Natural killer cell (primary cell): Measurements from ENCODE around the gene TULP4. TPM values are rescaled to one million over a fixed set of nuclear protein-coding genes. Genes with fewer than 3 reads are reported as not detected.

Source experiments
- ATAC-seq, 3 donors: fragments of 150-1000 bp in 2 of 3; fragments of 200-7000 bp in 1 of 3; cut with Tn5 transposase; 1 replicate in 1 of 3; 2 replicates in 2 of 3; pipeline ENCODE4 v1.10.0; 2021; ENCODE audit warnings: mild to moderate bottlenecking in 2 of 3, moderate library complexity in 2 of 3
- DNase-seq, 2 donors: peaks; one replicate each; pipeline versions ENCODE4 v3.0.0 to v3.0.0-alpha.2; 2013 to 2021; ENCODE audit warnings: mixed read lengths in 1 of 2
- H3K27ac ChIP-seq: one replicate; pipeline ENCODE4 v1.5.1; 2013; ENCODE audit warnings: mild to moderate bottlenecking, low read length
- H3K27me3 ChIP-seq: one replicate; pipeline ENCODE4 v1.6.1; 2013; ENCODE audit warnings: low read length; ENCODE audit not compliant: control insufficient read depth, insufficient read depth
- H3K36me3 ChIP-seq: one replicate; pipeline ENCODE4 v1.6.1; 2013; ENCODE audit warnings: low read length; ENCODE audit not compliant: control insufficient read depth, insufficient read depth
- H3K4me1 ChIP-seq: one replicate; pipeline ENCODE4 v1.6.1; 2013; ENCODE audit warnings: low read length; ENCODE audit not compliant: control insufficient read depth, insufficient read depth
- H3K4me3 ChIP-seq: one replicate; pipeline ENCODE4 v1.5.1; 2013; ENCODE audit warnings: low read length
- H3K9me3 ChIP-seq: one replicate; pipeline ENCODE4 v1.6.1; 2013; ENCODE audit warnings: low read length; ENCODE audit not compliant: control insufficient read depth, insufficient read depth
- H3K27ac Mint-ChIP-seq, 2 donors: one replicate each; pipeline ENCODE4 v1.8.0; 2022; ENCODE audit warnings: mild to moderate bottlenecking in 2 of 2, mixed read lengths in 2 of 2, moderate library complexity in 1 of 2
- H3K27me3 Mint-ChIP-seq, 2 donors: one replicate each; pipeline ENCODE4 v1.8.0; 2022; ENCODE audit warnings: low read depth in 2 of 2, mixed read lengths in 2 of 2
- H3K36me3 Mint-ChIP-seq: one replicate; pipeline ENCODE4 v1.8.0; 2022; ENCODE audit warnings: mixed read lengths
- H3K4me1 Mint-ChIP-seq, 2 donors: one replicate each; pipeline ENCODE4 v1.8.0; 2022; ENCODE audit warnings: mixed read lengths in 2 of 2
- H3K4me3 Mint-ChIP-seq: one replicate; pipeline ENCODE4 v1.8.0; 2022; ENCODE audit warnings: mild to moderate bottlenecking, moderate library complexity, mixed read lengths
- H3K9me3 Mint-ChIP-seq, 2 donors: one replicate each; pipeline ENCODE4 v1.8.0; 2022; ENCODE audit warnings: mixed read lengths in 2 of 2
- CTCF ChIP-seq: fragments of 200-600 bp; IDR thresholded peaks from one replicate; pipeline ENCODE4 v1.8.0; 2022; ENCODE audit warnings: antibody characterized with exemption
- WGBS: methylation state at CpG from one replicate; pipeline ENCODE4 v1.1.7; 2013; ENCODE audit warnings: missing lambda C conversion rate; ENCODE audit not compliant: insufficient coverage; 5-methylcytosine and 5-hydroxymethylcytosine counted together
- intact Hi-C: fragments of 100-400 bp; cut with micrococcal nuclease; formaldehyde crosslinking; loops from one replicate; pipeline ENCODE4 v1.14.2; 2022
- total RNA-seq, 4 donors: library from RNA; stranded (reverse); fragments of 120-200 nt in 1 of 4; gene quantifications; one replicate each; pipeline versions ENCODE4 v1.2.3 to v1.2.4, GENCODE V29; 2013 to 2022

The TULP4 gene
- total RNA-seq, 3 donors from 2014 or later (not counting 1 experiment from before 2014, with no cell fraction given) = 75.2 to 89.5 (median 88.3) TPM

- Histone ChIP-seq H3K27ac (no peak overlapping the region), H3K27me3 (no peaks in the 10 kb centered on the region), H3K4me3 (no peak overlapping the region), H3K36me3 (no peaks in the 10 kb centered on the region), H3K9me3 (peaks cover 4% of the 10 kb centered on the region), H3K4me1 (no peaks in the 10 kb centered on the region)
- Mint-ChIP-seq H3K27me3 (no peaks in the 10 kb centered on the region), H3K4me3 (no peak overlapping the region), H3K4me1 (peaks cover 12 to 41% of the 10 kb centered on the region in 2 donors), H3K36me3 (no peaks in the 10 kb centered on the region), H3K27ac (no peak overlapping the region), H3K9me3 (peaks cover 0 to 3% of the 10 kb centered on the region in 2 donors)
- no peak for ATAC-seq
- no peak for TF ChIP-seq CTCF
- WGBS = 100% methylated on average over 1 of the region's 1 CpG
- intact Hi-C loops = no loop called here
- DNase-seq = no peak
Measured at GRCh38 chr6:158329531-158329930, 17.3 kb downstream of the TULP4 start.

- Mint-ChIP-seq H3K36me3 (no peaks in the 10 kb centered on the region), H3K4me1 (peaks cover 12 to 39% of the 10 kb centered on the region in 2 donors), H3K27ac (no peak overlapping the region), H3K4me3 (no peak overlapping the region), H3K27me3 (no peaks in the 10 kb centered on the region), H3K9me3 (peaks cover 0 to 3% of the 10 kb centered on the region in 2 donors)
- H3K4me1 ChIP-seq = no peaks in the 10 kb centered on the region
- H3K27ac ChIP-seq = no peak overlapping the region
- TF ChIP-seq CTCF = no peak
- 77% methylated on average over 2 of the region's 2 CpGs for WGBS
- peaks cover 4% of the 10 kb centered on the region for H3K9me3 ChIP-seq
- H3K4me3 ChIP-seq = no peak overlapping the region
- ATAC-seq (no peak), DNase-seq (no peak)
- intact Hi-C loops = no loop called here
- H3K36me3 ChIP-seq = no peaks in the 10 kb centered on the region
- no peaks in the 10 kb centered on the region for H3K27me3 ChIP-seq
Measured at GRCh38 chr6:158330016-158330415, 17.8 kb downstream of the TULP4 start.

GRCh38 chr6:158332237-158332636 lies 20.0 kb downstream of the TULP4 start:
- Mint-ChIP-seq H3K36me3 (no peaks in the 10 kb centered on the region), H3K9me3 (peaks cover 0 to 3% of the 10 kb centered on the region in 2 donors), H3K27ac (no peak overlapping the region), H3K4me3 (no peak overlapping the region), H3K27me3 (no peaks in the 10 kb centered on the region), H3K4me1 (peaks cover 5 to 31% of the 10 kb centered on the region in 2 donors)
- intact Hi-C loops = no loop called here
- H3K36me3 ChIP-seq = no peaks in the 10 kb centered on the region
- H3K9me3 ChIP-seq = peaks cover 4% of the 10 kb centered on the region
- 100% methylated on average over 2 of the region's 2 CpGs for WGBS
- no peaks in the 10 kb centered on the region for H3K4me1 ChIP-seq
- no peak overlapping the region for H3K27ac ChIP-seq
- ATAC-seq (no peak), DNase-seq (no peak)
- TF ChIP-seq CTCF = no peak
- no peak overlapping the region for H3K4me3 ChIP-seq
- H3K27me3 ChIP-seq = no peaks in the 10 kb centered on the region

- no peak for DNase-seq
- no peaks in the 10 kb centered on the region for H3K36me3 ChIP-seq
- ATAC-seq = no peak
- H3K36me3 Mint-ChIP-seq = no peaks in the 10 kb centered on the region
- H3K4me1 ChIP-seq = no peaks in the 10 kb centered on the region
- no peaks in the 10 kb centered on the region for H3K27me3 Mint-ChIP-seq
- TF ChIP-seq CTCF = no peak
- 99% methylated on average over 4 of the region's 4 CpGs for WGBS
- H3K27ac ChIP-seq = no peak overlapping the region
- H3K27me3 ChIP-seq = no peaks in the 10 kb centered on the region
- H3K4me3 ChIP-seq = no peak overlapping the region
- intact Hi-C loops = no loop called here
- H3K4me1 Mint-ChIP-seq = peaks cover 0 to 23% of the 10 kb centered on the region in 2 donors
- peaks cover 0 to 3% of the 10 kb centered on the region in 2 donors for H3K9me3 Mint-ChIP-seq
- no peak overlapping the region for H3K27ac Mint-ChIP-seq
- H3K9me3 ChIP-seq = peaks cover 4% of the 10 kb centered on the region
- no peak overlapping the region for H3K4me3 Mint-ChIP-seq
Measured at GRCh38 chr6:158333094-158333493, 20.8 kb downstream of the TULP4 start.
